Left cardiac atrium (tissue), 4 donors: Measurements from ENCODE around the gene MYH16. TPM values are rescaled to one million over a fixed set of nuclear protein-coding genes. Genes with fewer than 3 reads are reported as not detected.
"Not testable (repeated sequence)": the region's sequence is repeated elsewhere in the genome, so short reads cannot be mapped to it uniquely, and the experiment has no call there.

ENCODE experiments used
- ATAC-seq, 2 donors: fragments of 200-7000 bp; cut with Tn5 transposase; one replicate each; pipeline ENCODE4 v1.9.1; 2020; ENCODE audit warnings: mild to moderate bottlenecking in 2 of 2, moderate library complexity in 2 of 2
- DNase-seq: peaks from one replicate; pipeline ENCODE4 v3.0.0-alpha.2; 2020
- intact Hi-C, 2 donors: fragments of 100-400 bp; cut with DNase I; formaldehyde crosslinking; loops; one replicate each; pipeline versions ENCODE4 v1.14.1 to v1.15.1; 2022 to 2023
- total RNA-seq, 2 donors: library from RNA; stranded (reverse); fragmentation: NEBNext Ultra II Directional; extraction: Animal tissue kit (Norgen Biotek cat#: 25700); gene quantifications; one replicate each; pipeline ENCODE4 v1.2.1, GENCODE V29; 2021
- donor health status: DM: no; HTN: yes; CAD: no.
- donor health status: DM: no; HTN: yes; CAD: no; lungs with severe emphysema.
- donor health status: DM: yes; HTN: yes; CAD: no.
- donor health status: Dilated cardiomyopathy.

The MYH16 gene
- total RNA-seq, 2 donors from 2014 or later = not detected

- ATAC-seq = peak; percentile 23 to 67
- intact Hi-C loops = no loop called here
- DNase-seq = no peak
Measured at GRCh38 chr7:99255463-99255862, 17.2 kb upstream of the MYH16 start.

- intact Hi-C loops = no loop called here
- DNase-seq = no peak
- ATAC-seq = no peak
Measured at GRCh38 chr7:99257065-99257464, 15.6 kb upstream of the MYH16 start.

GRCh38 chr7:99257675-99258074 lies 15.0 kb upstream of the MYH16 start:
- ATAC-seq (no peak), DNase-seq (no peak)
- intact Hi-C loops = no loop called here

- intact Hi-C loops = no loop called here
- ATAC-seq = no peak
- DNase-seq = no peak
Measured at GRCh38 chr7:99258501-99258900, 14.1 kb upstream of the MYH16 start.

DNA sequence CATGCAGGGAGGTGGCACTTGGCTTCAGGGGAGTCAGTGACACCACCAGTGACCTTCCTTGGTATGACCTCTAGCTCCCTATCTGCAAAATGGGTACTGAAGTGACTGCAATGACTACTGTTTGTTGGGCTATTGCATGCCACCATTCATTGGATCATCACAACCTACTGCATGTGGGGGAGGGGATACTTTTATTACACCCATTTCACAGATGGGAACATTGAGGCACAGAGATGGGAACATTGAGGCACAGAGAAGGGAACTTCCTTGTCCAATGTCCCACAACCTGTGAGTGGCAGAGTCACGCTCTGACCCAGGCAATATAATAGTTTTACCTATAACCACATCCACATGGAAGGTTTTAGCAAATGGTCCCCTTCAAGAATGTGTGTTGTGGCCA lies 12.2 kb upstream of the MYH16 start:
- ATAC-seq = no peak
- no peak for DNase-seq
- intact Hi-C loops = no loop called here

GRCh38 chr7:99261646-99262045 lies 11.0 kb upstream of the MYH16 start:
- intact Hi-C loops = no loop called here
- ATAC-seq (no peak), DNase-seq (no peak)

DNA sequence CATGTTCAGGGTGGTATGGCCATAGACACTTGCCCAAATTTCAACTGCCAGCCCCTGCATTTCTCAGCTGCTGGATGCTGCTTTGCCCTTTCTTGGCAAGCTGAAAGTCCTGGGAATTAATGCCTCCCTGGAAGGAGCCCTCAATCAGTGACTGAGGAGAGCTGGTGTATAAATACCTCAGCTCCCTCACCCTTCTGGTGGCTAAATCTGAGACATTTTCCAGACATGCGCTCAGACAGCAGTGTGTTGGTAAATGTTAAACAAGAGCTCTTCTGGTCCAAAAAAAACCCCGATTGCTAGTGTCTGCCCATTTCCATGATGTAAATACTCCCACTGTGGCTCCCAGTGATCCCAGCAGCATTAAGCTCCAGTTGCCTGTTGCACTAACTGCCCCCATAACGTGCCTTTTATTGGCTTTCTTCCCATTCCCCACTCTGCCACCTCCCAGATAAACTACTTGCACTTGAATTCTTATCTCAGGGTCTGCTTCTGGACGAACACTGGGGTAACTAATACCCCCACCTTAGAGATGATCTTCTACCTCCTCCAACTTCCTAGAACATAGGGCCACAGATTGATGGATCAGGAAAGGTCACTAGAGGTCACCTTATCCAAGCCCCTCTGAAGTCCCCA lies 6.7 kb upstream of the MYH16 start:
- ATAC-seq = no peak
- DNase-seq = no peak
- intact Hi-C loops = no loop called here

GRCh38 chr7:99267481-99267840 lies 5.2 kb upstream of the MYH16 start:
- DNase-seq (no peak), ATAC-seq (peak in 1 of 2 donors; percentile 89)
- intact Hi-C loops = no loop called here

GRCh38 chr7:99267841-99268576 lies 4.6 kb upstream of the MYH16 start:
- peak in 1 of 2 donors; percentile 31 for ATAC-seq
- DNase-seq = no peak
- intact Hi-C loops = no loop called here

DNA sequence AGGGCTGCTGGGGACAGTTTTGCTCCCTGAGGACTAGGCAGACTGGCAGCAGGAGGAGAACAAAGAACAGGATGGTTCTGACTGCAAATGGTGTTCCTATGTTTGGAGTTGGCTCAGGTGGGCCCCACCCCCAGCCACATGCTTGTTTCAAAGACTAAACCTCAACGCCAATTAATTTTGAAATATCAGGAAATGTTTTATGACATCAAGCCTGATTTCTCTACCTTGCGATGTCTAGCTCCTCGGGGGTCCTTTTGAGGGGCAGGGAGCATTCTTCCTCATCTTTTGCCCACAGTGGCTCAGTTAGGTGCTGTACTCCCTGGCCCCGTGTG lies 4.1 kb upstream of the MYH16 start:
- intact Hi-C loops = no loop called here
- ATAC-seq = no peak
- DNase-seq = no peak

GRCh38 chr7:99270702-99271101 lies 1.9 kb upstream of the MYH16 start:
- intact Hi-C loops = no loop called here
- no peak for ATAC-seq
- no peak for DNase-seq

- DNase-seq, ATAC-seq, intact Hi-C loops: not testable (repeated sequence)
Measured at GRCh38 chr7:99273561-99273960, 922 bp downstream of the MYH16 start.

DNA sequence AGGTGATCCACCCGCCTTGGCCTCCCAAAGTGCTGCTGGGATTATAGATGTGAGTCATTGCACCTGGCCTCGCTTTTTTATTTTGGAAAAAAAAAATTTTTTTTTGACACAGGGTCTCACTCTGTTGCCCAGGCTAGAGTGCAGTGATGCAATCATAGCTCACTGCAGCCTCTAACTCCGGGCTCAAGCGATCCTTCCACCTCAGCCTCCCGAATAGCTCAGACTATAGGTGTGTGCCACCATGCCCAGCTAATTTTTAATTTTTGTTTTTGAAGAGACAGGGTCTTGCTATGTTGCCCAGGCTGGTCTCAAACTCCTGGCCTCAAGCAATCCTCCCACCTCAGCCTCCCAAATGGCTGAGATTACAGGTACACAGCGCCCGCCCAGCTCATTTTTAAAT lies 2.3 kb downstream of the MYH16 start:
- DNase-seq, ATAC-seq, intact Hi-C loops: not testable (repeated sequence)

- DNase-seq (no peak), ATAC-seq (no peak)
- intact Hi-C loops = no loop called here
Measured at GRCh38 chr7:99275496-99275895, 2.9 kb downstream of the MYH16 start.

DNA sequence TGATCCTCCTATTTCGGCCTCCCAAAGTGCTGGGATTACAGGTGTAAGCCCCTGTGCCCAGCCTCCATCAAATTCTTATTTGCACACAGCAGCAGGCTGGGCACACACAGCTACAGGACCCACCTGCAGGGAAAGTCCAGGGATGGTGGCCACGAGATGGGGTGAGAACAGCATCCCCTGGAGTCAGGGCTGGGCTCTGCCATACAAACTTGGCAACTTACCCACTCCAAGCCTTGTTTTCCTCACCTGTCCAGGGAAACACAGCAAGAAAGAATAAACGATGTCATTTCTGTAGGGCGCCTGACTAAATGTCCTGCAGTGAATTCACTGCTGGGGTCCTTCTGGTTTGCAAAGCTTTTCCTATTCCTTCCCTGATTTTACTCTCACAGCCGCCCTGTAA lies 5.5 kb downstream of the MYH16 start:
- intact Hi-C loops = no loop called here
- DNase-seq = no peak
- no peak for ATAC-seq

GRCh38 chr7:99284165-99284564 lies 11.5 kb downstream of the MYH16 start:
- intact Hi-C loops, ATAC-seq, DNase-seq: not testable (repeated sequence)

DNA sequence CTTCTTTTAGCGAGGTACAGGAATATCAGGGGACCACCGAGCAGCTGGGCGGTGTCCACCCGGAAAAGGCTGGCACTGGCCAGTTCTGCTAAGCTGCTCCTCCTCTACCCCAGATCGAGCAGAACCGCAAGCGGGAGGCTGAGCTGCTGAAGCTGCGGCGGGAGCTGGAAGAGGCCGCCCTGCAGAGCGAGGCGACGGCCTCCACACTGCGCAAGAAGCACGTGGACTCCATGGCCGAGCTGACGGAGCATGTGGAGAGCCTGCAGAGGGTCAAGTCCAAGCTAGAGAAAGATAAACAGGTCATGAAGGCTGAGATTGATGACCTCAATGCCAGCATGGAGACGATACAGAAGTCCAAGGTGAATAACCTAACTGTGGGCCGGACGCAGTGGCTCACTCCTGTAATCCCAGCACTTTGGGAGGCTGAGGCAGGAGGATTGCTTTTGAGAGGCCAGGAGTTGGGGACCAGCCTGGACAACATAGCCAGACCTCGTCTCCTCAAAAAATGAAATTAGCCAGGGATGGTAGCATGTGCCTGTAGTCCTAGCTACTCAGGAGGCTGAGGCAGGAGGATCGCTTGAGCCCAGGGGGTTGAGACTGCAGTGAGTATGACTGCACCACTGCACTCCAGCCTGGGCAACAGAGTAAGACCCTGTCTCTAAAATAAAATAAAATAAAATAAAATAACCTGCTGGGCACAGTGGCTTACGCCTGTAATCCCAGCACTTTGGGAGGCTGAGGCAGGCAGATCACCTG lies 15.3 kb downstream of the MYH16 start:
- ATAC-seq (no peak), DNase-seq (no peak)
- intact Hi-C loops = no loop called here

DNA sequence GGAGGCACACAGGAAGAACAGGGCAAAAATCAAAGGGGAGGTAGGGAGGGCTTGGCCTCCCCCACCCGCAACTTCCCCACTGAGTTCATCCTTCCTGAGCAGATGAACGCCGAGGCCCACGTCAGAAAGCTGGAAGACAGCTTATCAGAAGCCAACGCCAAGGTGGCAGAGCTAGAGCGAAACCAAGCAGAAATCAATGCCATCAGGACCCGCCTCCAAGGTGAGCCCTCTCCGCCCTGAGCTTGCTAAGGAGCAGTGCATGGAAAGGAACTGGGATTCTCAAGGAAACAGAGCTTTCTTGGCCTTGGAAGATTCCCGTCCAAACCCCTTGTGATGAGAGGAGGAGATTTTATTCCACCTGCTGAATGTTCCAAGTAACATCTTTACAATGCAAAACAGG lies 16.5 kb downstream of the MYH16 start:
- ATAC-seq (no peak), DNase-seq (no peak)
- intact Hi-C loops = no loop called here

DNA sequence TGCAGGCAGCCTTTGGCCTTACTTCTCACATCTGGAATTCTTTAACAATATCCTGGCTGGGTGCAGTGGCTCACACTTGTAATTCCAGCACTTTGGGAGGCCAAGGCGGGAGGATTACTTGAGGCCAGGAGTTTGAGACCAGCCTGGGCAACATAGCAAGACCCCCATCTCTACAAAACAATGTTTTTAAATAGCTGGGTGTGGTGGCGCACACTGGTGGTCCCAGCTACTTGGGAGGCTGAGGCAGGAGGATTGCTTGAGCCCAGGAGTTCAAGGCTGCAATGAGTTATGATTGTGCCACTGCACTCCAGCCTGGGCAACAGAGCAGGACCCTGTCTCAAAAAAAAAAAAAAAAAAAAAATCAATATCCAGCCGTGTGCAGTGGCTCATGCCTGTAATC lies 17.5 kb downstream of the MYH16 start:
- intact Hi-C loops, DNase-seq, ATAC-seq: not testable (repeated sequence)

DNA sequence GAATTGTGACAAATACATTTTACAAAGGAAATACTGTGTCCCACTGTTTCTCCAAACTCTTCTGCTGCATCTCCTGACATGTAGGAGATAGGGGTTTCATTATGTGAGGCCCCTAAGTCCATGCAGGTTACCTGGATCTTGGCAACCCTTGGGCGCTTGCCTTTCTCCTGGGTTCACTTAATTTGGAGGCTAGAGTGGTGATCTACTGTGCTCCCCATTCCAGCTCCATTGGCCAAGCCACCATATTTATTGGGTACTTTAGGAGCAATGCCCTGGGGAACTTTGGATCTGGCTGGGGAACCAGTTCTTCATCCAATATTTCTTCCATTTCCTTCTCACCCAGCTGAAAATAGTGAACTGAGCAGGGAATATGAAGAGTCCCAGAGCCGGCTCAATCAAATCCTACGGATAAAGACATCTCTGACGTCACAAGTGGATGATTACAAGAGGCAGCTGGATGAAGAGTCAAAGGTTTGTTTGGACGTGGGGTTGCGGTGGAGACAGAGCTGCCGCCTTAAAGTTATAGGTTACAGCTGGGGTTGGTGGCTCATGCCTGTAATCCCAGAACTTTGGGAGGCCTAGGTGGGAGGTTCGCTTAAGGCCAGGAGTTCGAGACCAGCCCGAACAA lies 18.5 kb downstream of the MYH16 start:
- DNase-seq = no peak
- intact Hi-C loops = no loop called here
- no peak for ATAC-seq
